Measurements from ENCODE around the gene ANKRD12.
"Not testable (repeated sequence)": the region's sequence is repeated elsewhere in the genome, so short reads cannot be mapped to it uniquely, and the experiment has no call there.

The ANKRD12 gene

GRCh38 chr18:9146224-9146623, 9.6 kb downstream of the ANKRD12 start:
- Mint-ChIP-seq H3K4me3 (no peak overlapping the region), H3K9me3 (no peaks in the 10 kb centered on the region), H3K36me3 (ENCODE audit: low read depth) (peaks cover 20% of the 10 kb centered on the region), H3K27me3 (no peaks in the 10 kb centered on the region), H3K4me1 (ENCODE audit: low read depth) (peaks cover 76% of the 10 kb centered on the region), H3K27ac (peak overlapping the region; percentile 93)
- DNase-seq = no peak

DNA sequence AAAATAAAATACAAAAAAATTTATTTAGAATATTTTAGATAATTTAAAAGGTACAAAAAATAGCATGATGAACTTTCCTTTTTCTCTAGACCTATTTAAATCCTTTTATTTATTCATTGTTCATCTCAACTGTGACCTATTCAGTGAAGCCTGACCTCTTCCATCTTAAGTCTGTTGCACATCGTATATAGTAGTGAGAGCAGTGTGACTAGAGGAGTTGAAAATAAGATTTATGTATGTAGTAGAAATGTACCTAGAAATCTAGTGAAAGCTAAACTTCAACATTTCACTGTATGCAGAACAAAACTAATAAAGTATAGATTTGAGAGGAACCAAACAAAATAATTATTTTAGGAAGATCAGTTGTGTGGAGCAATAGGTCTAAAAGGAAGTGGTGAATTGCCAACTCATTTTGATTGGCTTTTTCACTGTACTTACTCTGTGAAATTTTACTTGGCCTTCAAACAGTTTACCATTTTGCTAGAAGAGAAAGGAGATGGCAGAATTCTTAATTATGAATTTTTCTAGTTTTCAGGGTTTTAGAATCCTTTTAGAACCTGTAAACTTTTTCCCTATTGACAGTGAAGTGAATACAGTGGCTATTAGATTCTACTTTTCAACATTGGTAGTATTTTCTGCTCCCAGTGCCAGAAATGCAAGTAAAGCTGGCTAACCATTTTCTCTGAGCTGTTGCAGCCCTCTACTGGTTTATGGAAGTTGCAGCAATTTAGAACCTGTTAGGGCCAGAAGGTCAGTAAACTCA, 11.0 kb downstream of the ANKRD12 start:
- H3K27ac Mint-ChIP-seq = peak overlapping the region; percentile 88
- DNase-seq = no peak
- peak overlapping the region; percentile 6 for H3K4me3 Mint-ChIP-seq
- H3K4me1 Mint-ChIP-seq (ENCODE audit: low read depth) = peaks cover 74% of the 10 kb centered on the region
- H3K36me3 Mint-ChIP-seq (ENCODE audit: low read depth) = peaks cover 15% of the 10 kb centered on the region
- no peaks in the 10 kb centered on the region for H3K9me3 Mint-ChIP-seq
- no peaks in the 10 kb centered on the region for H3K27me3 Mint-ChIP-seq

- Mint-ChIP-seq H3K4me1 (ENCODE audit: low read depth) (peaks cover 78% of the 10 kb centered on the region), H3K27me3 (no peaks in the 10 kb centered on the region), H3K36me3 (ENCODE audit: low read depth) (peaks cover 16% of the 10 kb centered on the region), H3K27ac (peak overlapping the region; percentile 88), H3K4me3 (no peak overlapping the region), H3K9me3 (no peaks in the 10 kb centered on the region)
- DNase-seq = no peak
Observed at GRCh38 chr18:9148203-9148552, 11.6 kb downstream of the ANKRD12 start.

GRCh38 chr18:9150121-9150520, 13.5 kb downstream of the ANKRD12 start:
- no peak overlapping the region for H3K27ac Mint-ChIP-seq
- no peaks in the 10 kb centered on the region for H3K9me3 Mint-ChIP-seq
- H3K36me3 Mint-ChIP-seq (ENCODE audit: low read depth) = peaks cover 19% of the 10 kb centered on the region
- peaks cover 81% of the 10 kb centered on the region for H3K4me1 Mint-ChIP-seq (ENCODE audit: low read depth)
- no peaks in the 10 kb centered on the region for H3K27me3 Mint-ChIP-seq
- H3K4me3 Mint-ChIP-seq = no peak overlapping the region
- no peak for DNase-seq

- DNase-seq = no peak
- Mint-ChIP-seq H3K36me3 (ENCODE audit: low read depth) (peaks cover 40% of the 10 kb centered on the region), H3K4me3 (no peak overlapping the region), H3K9me3 (no peaks in the 10 kb centered on the region), H3K4me1 (ENCODE audit: low read depth) (peaks cover 82% of the 10 kb centered on the region), H3K27me3 (no peaks in the 10 kb centered on the region), H3K27ac (peak overlapping the region; percentile 18)
Observed at GRCh38 chr18:9153256-9153655, 16.7 kb downstream of the ANKRD12 start.

- H3K27ac Mint-ChIP-seq = peak overlapping the region; percentile 84
- no peak for DNase-seq
- H3K27me3 Mint-ChIP-seq = no peaks in the 10 kb centered on the region
- peaks cover 55% of the 10 kb centered on the region for H3K36me3 Mint-ChIP-seq (ENCODE audit: low read depth)
- H3K9me3 Mint-ChIP-seq = no peaks in the 10 kb centered on the region
- H3K4me1 Mint-ChIP-seq (ENCODE audit: low read depth) = peaks cover 71% of the 10 kb centered on the region
- no peak overlapping the region for H3K4me3 Mint-ChIP-seq
Observed at GRCh38 chr18:9156604-9157249, 20.1 kb downstream of the ANKRD12 start.

- Mint-ChIP-seq H3K27me3 (no peaks in the 10 kb centered on the region), H3K4me3 (no peak overlapping the region), H3K36me3 (ENCODE audit: low read depth) (peaks cover 64% of the 10 kb centered on the region), H3K4me1 (ENCODE audit: low read depth) (peaks cover 72% of the 10 kb centered on the region), H3K9me3 (peaks cover 9% of the 10 kb centered on the region), H3K27ac (peak overlapping the region; percentile 42)
- no peak for DNase-seq
Observed at GRCh38 chr18:9157806-9158205, 21.2 kb downstream of the ANKRD12 start.

- no peak overlapping the region for H3K27ac Mint-ChIP-seq
- H3K27me3 Mint-ChIP-seq = no peaks in the 10 kb centered on the region
- H3K9me3 Mint-ChIP-seq = peaks cover 22% of the 10 kb centered on the region
- no peak for DNase-seq
- H3K4me3 Mint-ChIP-seq = no peak overlapping the region
- H3K36me3 Mint-ChIP-seq (ENCODE audit: low read depth) = peaks cover 73% of the 10 kb centered on the region
- peaks cover 69% of the 10 kb centered on the region for H3K4me1 Mint-ChIP-seq (ENCODE audit: low read depth)
Observed at GRCh38 chr18:9160014-9160413, 23.4 kb downstream of the ANKRD12 start.

- H3K27ac Mint-ChIP-seq, H3K4me3 Mint-ChIP-seq, DNase-seq, H3K27me3 Mint-ChIP-seq: not testable (repeated sequence)
- Mint-ChIP-seq H3K36me3 (ENCODE audit: low read depth) (peaks cover 65% of the 10 kb centered on the region), H3K9me3 (peaks cover 25% of the 10 kb centered on the region), H3K4me1 (ENCODE audit: low read depth) (peaks cover 52% of the 10 kb centered on the region)
Observed at GRCh38 chr18:9162663-9163062, 26.1 kb downstream of the ANKRD12 start.

DNA sequence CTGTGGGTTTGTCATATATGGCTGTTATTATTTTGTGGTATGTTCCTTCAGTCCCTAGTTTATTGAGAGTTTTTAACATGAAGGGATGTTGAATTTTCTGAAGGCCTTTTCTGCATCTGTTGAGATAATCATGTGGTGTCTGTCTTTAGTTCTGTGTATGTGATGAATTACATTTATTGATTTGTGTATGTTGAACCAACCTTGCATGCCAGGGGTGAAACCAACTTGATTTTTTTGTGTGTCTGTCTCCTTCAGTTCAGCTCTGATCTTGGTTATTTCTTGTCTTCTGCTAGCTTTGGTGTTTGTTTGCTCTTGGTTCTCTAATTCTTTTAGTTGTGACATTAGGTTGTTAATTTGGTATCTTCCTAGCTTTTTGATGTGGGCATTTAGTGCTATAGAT, 27.6 kb downstream of the ANKRD12 start:
- peaks cover 53% of the 10 kb centered on the region for H3K4me1 Mint-ChIP-seq (ENCODE audit: low read depth)
- not testable (repeated sequence) for DNase-seq, H3K27me3 Mint-ChIP-seq, H3K27ac Mint-ChIP-seq, H3K4me3 Mint-ChIP-seq
- H3K36me3 Mint-ChIP-seq (ENCODE audit: low read depth) = peaks cover 65% of the 10 kb centered on the region
- peaks cover 25% of the 10 kb centered on the region for H3K9me3 Mint-ChIP-seq

DNA sequence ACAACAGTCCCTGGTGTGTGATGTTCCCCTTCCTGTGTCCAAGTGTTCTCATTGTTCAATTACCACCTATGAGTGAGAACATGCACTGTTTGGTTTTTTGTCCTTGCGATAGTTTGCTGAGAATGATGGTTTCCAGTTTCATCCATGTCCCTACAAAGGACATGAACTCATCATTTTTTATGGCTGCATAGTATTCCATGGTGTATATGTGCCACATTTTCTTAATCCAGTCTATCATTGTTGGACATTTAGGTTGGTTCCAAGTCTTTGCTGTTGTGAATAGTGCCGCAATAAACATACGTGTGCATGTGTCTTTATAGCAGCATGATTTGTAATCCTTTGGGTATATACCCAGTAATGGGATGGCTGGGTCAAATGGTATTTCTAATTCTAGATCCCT, 29.3 kb downstream of the ANKRD12 start:
- Mint-ChIP-seq H3K36me3 (ENCODE audit: low read depth) (peaks cover 74% of the 10 kb centered on the region), H3K4me1 (ENCODE audit: low read depth) (peaks cover 67% of the 10 kb centered on the region), H3K9me3 (peaks cover 25% of the 10 kb centered on the region)
- H3K27me3 Mint-ChIP-seq, H3K27ac Mint-ChIP-seq, H3K4me3 Mint-ChIP-seq, DNase-seq: not testable (repeated sequence)

- DNase-seq, H3K4me3 Mint-ChIP-seq, H3K27me3 Mint-ChIP-seq: not testable (repeated sequence)
- Mint-ChIP-seq H3K4me1 (ENCODE audit: low read depth) (peaks cover 73% of the 10 kb centered on the region), H3K36me3 (ENCODE audit: low read depth) (peaks cover 58% of the 10 kb centered on the region), H3K27ac (peak overlapping the region; percentile 85), H3K9me3 (peaks cover 13% of the 10 kb centered on the region)
Observed at GRCh38 chr18:9169515-9169914, 32.9 kb downstream of the ANKRD12 start.

- not testable (repeated sequence) for H3K4me3 Mint-ChIP-seq, H3K27me3 Mint-ChIP-seq, H3K9me3 Mint-ChIP-seq, DNase-seq
- peaks cover 80% of the 10 kb centered on the region for H3K4me1 Mint-ChIP-seq (ENCODE audit: low read depth)
- peak overlapping the region; percentile 48 for H3K27ac Mint-ChIP-seq
- H3K36me3 Mint-ChIP-seq (ENCODE audit: low read depth) = peaks cover 59% of the 10 kb centered on the region
Observed at GRCh38 chr18:9171919-9172318, 35.3 kb downstream of the ANKRD12 start.

- Mint-ChIP-seq H3K27ac (peak overlapping the region; percentile 45), H3K9me3 (peaks cover 9% of the 10 kb centered on the region), H3K36me3 (ENCODE audit: low read depth) (peaks cover 63% of the 10 kb centered on the region), H3K4me3 (no peak overlapping the region), H3K27me3 (no peaks in the 10 kb centered on the region), H3K4me1 (ENCODE audit: low read depth) (peaks cover 82% of the 10 kb centered on the region)
- DNase-seq = no peak
Observed at GRCh38 chr18:9172506-9173127, 36.0 kb downstream of the ANKRD12 start.

- DNase-seq = no peak
- peaks cover 62% of the 10 kb centered on the region for H3K36me3 Mint-ChIP-seq (ENCODE audit: low read depth)
- H3K27ac Mint-ChIP-seq = peak overlapping the region; percentile 67
- no peaks in the 10 kb centered on the region for H3K27me3 Mint-ChIP-seq
- H3K9me3 Mint-ChIP-seq = peaks cover 9% of the 10 kb centered on the region
- H3K4me3 Mint-ChIP-seq = no peak overlapping the region
- H3K4me1 Mint-ChIP-seq (ENCODE audit: low read depth) = peaks cover 80% of the 10 kb centered on the region
Observed at GRCh38 chr18:9173770-9174233, 37.2 kb downstream of the ANKRD12 start.
